ENCODE measurements around the gene DEUP1. TPM values are rescaled to one million over a fixed set of nuclear protein-coding genes. Genes with fewer than 3 reads are reported as not detected.

Gene DEUP1
- total RNA-seq, 1 experiment from 2014 or later: 0.44 TPM

DNA sequence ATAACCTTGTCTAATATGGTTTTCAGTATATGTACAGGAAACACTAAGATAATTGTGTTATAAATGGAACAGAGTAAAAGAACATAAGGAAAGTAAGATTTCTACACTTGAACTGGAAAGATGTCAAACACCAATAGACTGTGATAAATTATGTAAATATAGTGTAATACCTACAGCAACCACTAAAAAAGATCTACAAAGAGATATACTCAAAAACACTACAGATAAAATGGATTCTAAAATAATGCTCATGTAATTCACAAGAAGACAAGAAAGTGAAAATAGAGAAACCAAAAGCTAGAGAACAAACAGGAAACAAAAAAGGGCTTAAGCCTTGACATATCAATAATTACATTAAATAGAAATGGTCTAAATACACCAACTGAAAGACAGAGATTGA lies 30.9 kb downstream of the DEUP1 start:
- POLR2A ChIA-PET: no interaction called here
- peaks cover 30% of the 10 kb centered on the region for H3K9me3 Mint-ChIP-seq

DNA sequence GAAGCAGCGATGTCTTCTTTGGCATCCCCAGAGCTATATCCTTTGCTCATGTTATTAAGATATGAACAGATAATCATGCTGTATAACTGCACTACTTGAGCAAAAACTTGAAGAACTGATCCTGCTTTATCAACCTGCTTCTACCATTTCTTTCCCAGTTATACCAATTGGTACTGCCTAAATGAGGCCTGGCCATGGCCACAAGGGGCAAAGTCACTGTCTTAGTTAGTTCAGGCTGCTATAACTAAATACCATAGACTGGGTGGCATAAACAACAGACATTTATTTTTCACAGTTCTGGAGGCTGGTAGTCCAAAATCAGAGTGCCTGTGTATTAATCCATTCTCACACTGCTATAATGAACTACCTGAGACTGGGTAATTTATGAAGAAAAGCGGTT lies 37.5 kb downstream of the DEUP1 start:
- peak; percentile 51 for ATAC-seq
- no peak for TF ChIP-seq TP53 (CRISPR knock-in tag; IDR thresholded peaks at IDR 0.05)
- TF ChIP-seq, protein P1, sequence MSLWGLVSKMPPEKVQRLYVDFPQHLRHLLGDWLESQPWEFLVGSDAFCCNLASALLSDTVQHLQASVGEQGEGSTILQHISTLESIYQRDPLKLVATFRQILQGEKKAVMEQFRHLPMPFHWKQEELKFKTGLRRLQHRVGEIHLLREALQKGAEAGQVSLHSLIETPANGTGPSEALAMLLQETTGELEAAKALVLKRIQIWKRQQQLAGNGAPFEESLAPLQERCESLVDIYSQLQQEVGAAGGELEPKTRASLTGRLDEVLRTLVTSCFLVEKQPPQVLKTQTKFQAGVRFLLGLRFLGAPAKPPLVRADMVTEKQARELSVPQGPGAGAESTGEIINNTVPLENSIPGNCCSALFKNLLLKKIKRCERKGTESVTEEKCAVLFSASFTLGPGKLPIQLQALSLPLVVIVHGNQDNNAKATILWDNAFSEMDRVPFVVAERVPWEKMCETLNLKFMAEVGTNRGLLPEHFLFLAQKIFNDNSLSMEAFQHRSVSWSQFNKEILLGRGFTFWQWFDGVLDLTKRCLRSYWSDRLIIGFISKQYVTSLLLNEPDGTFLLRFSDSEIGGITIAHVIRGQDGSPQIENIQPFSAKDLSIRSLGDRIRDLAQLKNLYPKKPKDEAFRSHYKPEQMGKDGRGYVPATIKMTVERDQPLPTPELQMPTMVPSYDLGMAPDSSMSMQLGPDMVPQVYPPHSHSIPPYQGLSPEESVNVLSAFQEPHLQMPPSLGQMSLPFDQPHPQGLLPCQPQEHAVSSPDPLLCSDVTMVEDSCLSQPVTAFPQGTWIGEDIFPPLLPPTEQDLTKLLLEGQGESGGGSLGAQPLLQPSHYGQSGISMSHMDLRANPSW (CRISPR knock-in tag; conservative IDR thresholded peaks at IDR 0.05; ENCODE audit: low read depth): no peak
- DNase-seq (ENCODE audit: low spot score): no peak
- CTCF ChIA-PET: no interaction called here
- H3K4me1 Mint-ChIP-seq: peaks cover 9% of the 10 kb centered on the region
- peaks cover 5% of the 10 kb centered on the region; the same call in 1 of the 2 replicates for H3K36me3 Mint-ChIP-seq
- POLR2A ChIA-PET: no interaction called here
- H3K4me3 Mint-ChIP-seq: no peak overlapping the region
- no peak overlapping the region for H3K27ac Mint-ChIP-seq
- no peaks in the 10 kb centered on the region for H3K27me3 Mint-ChIP-seq (ENCODE audit: low read depth)
- H3K9me3 Mint-ChIP-seq: peaks cover 18% of the 10 kb centered on the region

More for the DNA sequence above, 30.9 kb downstream of the DEUP1 start:
- CTCF ChIA-PET: no interaction called here
- TF ChIP-seq JAZF1 (CRISPR knock-in tag; IDR thresholded peaks at IDR 0.05) (no peak), JUN (CRISPR knock-in tag; IDR thresholded peaks at IDR 0.05) (no peak)
- TF ChIP-seq, protein P2, sequence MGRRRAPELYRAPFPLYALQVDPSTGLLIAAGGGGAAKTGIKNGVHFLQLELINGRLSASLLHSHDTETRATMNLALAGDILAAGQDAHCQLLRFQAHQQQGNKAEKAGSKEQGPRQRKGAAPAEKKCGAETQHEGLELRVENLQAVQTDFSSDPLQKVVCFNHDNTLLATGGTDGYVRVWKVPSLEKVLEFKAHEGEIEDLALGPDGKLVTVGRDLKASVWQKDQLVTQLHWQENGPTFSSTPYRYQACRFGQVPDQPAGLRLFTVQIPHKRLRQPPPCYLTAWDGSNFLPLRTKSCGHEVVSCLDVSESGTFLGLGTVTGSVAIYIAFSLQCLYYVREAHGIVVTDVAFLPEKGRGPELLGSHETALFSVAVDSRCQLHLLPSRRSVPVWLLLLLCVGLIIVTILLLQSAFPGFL (CRISPR knock-in tag; IDR thresholded peaks at IDR 0.05; ENCODE audit: borderline replicate concordance): no peak
- TF ChIP-seq, protein P3, sequence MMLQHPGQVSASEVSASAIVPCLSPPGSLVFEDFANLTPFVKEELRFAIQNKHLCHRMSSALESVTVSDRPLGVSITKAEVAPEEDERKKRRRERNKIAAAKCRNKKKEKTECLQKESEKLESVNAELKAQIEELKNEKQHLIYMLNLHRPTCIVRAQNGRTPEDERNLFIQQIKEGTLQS (CRISPR knock-in tag; conservative IDR thresholded peaks at IDR 0.05): no peak
- ATAC-seq (no peak), DNase-seq (ENCODE audit: low spot score) (no peak)
- no peak overlapping the region for H3K27ac Mint-ChIP-seq
- H3K4me3 Mint-ChIP-seq: no peak overlapping the region
- H3K27me3 Mint-ChIP-seq (ENCODE audit: low read depth): no peaks in the 10 kb centered on the region
- H3K36me3 Mint-ChIP-seq: peaks cover 11% of the 10 kb centered on the region
- H3K4me1 Mint-ChIP-seq: peaks cover 3% of the 10 kb centered on the region; the same call in 1 of the 2 replicates

DNA sequence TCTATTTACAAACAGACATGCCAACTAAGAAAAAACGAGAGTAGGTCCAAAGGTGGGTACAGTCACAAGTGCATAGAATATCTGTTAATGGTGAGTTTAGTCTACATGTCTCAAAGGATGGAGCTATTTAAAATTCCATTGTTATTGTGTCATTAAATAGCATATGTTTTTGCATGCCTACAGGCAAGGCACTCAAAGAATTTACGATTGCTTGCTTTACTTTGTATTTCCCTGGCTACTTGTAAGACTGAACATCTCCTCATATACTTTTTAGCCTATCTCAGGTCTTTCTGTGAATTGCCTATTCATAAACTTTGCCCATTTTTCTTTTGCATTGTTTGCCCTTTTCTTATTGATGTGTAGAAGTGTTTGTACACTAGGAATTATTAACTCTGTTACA lies 39.7 kb downstream of the DEUP1 start:
- CTCF ChIA-PET: no interaction called here
- ATAC-seq (no peak), DNase-seq (ENCODE audit: low spot score) (no peak)
- Mint-ChIP-seq H3K4me1 (peaks cover 26% of the 10 kb centered on the region), H3K27me3 (ENCODE audit: low read depth) (no peaks in the 10 kb centered on the region), H3K9me3 (peaks cover 29% of the 10 kb centered on the region), H3K4me3 (no peak overlapping the region), H3K36me3 (peaks cover 5% of the 10 kb centered on the region; the same call in 1 of the 2 replicates), H3K27ac (no peak overlapping the region)
- POLR2A ChIA-PET: no interaction called here
- TF ChIP-seq SP1 (CRISPR knock-in tag; conservative IDR thresholded peaks at IDR 0.05) (no peak), ZNF317 (CRISPR knock-in tag; IDR thresholded peaks at IDR 0.05; ENCODE audit: borderline replicate concordance, low read depth) (no peak), TEAD1 (CRISPR knock-in tag; IDR thresholded peaks at IDR 0.05) (no peak), NFYB (CRISPR knock-in tag; conservative IDR thresholded peaks at IDR 0.05; ENCODE audit: low read depth) (no peak), FOXP1 (CRISPR knock-in tag; IDR thresholded peaks at IDR 0.05; ENCODE audit: borderline replicate concordance) (no peak), RORB (CRISPR knock-in tag; IDR thresholded peaks at IDR 0.05) (no peak), GABPB1 (CRISPR knock-in tag; IDR thresholded peaks at IDR 0.05) (no peak), ZNF219 (CRISPR knock-in tag; IDR thresholded peaks at IDR 0.05; ENCODE audit: borderline replicate concordance) (no peak), TEAD4 (CRISPR knock-in tag; IDR thresholded peaks at IDR 0.05) (no peak), IRF2 (CRISPR knock-in tag; IDR thresholded peaks at IDR 0.05; ENCODE audit: borderline replicate concordance, low read depth) (no peak), SOX15 (CRISPR knock-in tag; IDR thresholded peaks at IDR 0.05) (no peak), ZNF138 (CRISPR knock-in tag; conservative IDR thresholded peaks at IDR 0.05) (no peak), HMGA2 (CRISPR knock-in tag; IDR thresholded peaks at IDR 0.05) (no peak), ESRRA (CRISPR knock-in tag; IDR thresholded peaks at IDR 0.05; ENCODE audit: borderline replicate concordance) (no peak)
- TF ChIP-seq, protein P4, sequence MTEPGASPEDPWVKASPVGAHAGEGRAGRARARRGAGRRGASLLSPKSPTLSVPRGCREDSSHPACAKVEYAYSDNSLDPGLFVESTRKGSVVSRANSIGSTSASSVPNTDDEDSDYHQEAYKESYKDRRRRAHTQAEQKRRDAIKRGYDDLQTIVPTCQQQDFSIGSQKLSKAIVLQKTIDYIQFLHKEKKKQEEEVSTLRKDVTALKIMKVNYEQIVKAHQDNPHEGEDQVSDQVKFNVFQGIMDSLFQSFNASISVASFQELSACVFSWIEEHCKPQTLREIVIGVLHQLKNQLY (CRISPR knock-in tag; IDR thresholded peaks at IDR 0.05): no peak
- TF ChIP-seq, protein P5, sequence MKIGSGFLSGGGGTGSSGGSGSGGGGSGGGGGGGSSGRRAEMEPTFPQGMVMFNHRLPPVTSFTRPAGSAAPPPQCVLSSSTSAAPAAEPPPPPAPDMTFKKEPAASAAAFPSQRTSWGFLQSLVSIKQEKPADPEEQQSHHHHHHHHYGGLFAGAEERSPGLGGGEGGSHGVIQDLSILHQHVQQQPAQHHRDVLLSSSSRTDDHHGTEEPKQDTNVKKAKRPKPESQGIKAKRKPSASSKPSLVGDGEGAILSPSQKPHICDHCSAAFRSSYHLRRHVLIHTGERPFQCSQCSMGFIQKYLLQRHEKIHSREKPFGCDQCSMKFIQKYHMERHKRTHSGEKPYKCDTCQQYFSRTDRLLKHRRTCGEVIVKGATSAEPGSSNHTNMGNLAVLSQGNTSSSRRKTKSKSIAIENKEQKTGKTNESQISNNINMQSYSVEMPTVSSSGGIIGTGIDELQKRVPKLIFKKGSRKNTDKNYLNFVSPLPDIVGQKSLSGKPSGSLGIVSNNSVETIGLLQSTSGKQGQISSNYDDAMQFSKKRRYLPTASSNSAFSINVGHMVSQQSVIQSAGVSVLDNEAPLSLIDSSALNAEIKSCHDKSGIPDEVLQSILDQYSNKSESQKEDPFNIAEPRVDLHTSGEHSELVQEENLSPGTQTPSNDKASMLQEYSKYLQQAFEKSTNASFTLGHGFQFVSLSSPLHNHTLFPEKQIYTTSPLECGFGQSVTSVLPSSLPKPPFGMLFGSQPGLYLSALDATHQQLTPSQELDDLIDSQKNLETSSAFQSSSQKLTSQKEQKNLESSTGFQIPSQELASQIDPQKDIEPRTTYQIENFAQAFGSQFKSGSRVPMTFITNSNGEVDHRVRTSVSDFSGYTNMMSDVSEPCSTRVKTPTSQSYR (CRISPR knock-in tag; IDR thresholded peaks at IDR 0.05): no peak
- TF ChIP-seq, protein P6, sequence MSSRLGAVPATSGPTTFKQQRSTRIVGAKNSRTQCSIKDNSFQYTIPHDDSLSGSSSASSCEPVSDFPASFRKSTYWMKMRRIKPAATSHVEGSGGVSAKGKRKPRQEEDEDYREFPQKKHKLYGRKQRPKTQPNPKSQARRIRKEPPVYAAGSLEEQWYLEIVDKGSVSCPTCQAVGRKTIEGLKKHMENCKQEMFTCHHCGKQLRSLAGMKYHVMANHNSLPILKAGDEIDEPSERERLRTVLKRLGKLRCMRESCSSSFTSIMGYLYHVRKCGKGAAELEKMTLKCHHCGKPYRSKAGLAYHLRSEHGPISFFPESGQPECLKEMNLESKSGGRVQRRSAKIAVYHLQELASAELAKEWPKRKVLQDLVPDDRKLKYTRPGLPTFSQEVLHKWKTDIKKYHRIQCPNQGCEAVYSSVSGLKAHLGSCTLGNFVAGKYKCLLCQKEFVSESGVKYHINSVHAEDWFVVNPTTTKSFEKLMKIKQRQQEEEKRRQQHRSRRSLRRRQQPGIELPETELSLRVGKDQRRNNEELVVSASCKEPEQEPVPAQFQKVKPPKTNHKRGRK (CRISPR knock-in tag; IDR thresholded peaks at IDR 0.05; ENCODE audit: borderline replicate concordance): no peak
- TF ChIP-seq, protein P7, sequence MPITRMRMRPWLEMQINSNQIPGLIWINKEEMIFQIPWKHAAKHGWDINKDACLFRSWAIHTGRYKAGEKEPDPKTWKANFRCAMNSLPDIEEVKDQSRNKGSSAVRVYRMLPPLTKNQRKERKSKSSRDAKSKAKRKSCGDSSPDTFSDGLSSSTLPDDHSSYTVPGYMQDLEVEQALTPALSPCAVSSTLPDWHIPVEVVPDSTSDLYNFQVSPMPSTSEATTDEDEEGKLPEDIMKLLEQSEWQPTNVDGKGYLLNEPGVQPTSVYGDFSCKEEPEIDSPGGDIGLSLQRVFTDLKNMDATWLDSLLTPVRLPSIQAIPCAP (CRISPR knock-in tag; IDR thresholded peaks at IDR 0.05): no peak
